SU-DHL-6 (cell line): ENCODE results near the gene LAMA1.

ENCODE experiments used
- EZH2phosphoT487 ChIP-seq: fragments of 200-600 bp; sonication (generic), shearing (Covaris generic); conservative IDR thresholded peaks from 2 replicates; pipeline ENCODE4 v1.6.1; 2018; ENCODE audit warnings: mild to moderate bottlenecking, antibody characterized with exemption, low read length, moderate library complexity, mixed read lengths
- TF ChIP-seq, protein P1 (sequence below): fragments of 200-600 bp; sonication (generic); IDR thresholded peaks from one replicate; pipeline ENCODE4 v1.5.1; 2017; ENCODE audit warnings: antibody characterized with exemption, mild to moderate bottlenecking, low read length, moderate library complexity; ENCODE audit not compliant: insufficient read depth, poor library complexity, severe bottlenecking

DNA sequence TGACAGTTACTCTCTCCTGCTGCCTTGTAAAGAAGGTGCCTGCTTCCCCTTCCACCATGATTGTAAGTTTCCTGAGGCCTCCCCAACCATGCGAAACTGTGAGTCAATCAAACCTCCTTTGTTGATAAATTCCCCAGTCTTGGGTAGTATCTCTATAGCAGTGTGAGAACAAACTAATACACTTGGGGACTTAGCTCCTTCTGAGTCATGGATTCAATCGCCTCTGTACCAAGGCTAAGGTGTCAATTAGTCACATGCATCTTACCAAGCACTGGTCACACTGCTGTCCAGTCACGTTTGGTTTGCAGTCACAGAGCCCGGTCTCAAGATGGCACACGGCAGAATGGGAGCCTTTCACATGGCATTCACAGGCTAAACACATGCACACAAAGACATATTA, 100.6 kb downstream of the LAMA1 start:
- TF ChIP-seq, protein P1, sequence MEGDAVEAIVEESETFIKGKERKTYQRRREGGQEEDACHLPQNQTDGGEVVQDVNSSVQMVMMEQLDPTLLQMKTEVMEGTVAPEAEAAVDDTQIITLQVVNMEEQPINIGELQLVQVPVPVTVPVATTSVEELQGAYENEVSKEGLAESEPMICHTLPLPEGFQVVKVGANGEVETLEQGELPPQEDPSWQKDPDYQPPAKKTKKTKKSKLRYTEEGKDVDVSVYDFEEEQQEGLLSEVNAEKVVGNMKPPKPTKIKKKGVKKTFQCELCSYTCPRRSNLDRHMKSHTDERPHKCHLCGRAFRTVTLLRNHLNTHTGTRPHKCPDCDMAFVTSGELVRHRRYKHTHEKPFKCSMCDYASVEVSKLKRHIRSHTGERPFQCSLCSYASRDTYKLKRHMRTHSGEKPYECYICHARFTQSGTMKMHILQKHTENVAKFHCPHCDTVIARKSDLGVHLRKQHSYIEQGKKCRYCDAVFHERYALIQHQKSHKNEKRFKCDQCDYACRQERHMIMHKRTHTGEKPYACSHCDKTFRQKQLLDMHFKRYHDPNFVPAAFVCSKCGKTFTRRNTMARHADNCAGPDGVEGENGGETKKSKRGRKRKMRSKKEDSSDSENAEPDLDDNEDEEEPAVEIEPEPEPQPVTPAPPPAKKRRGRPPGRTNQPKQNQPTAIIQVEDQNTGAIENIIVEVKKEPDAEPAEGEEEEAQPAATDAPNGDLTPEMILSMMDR, result no peak
- TF ChIP-seq EZH2phosphoT487, result no peak
